GM12878 (cell line): ENCODE results near the gene SEPTIN1. TPM values are rescaled to one million over a fixed set of nuclear protein-coding genes. Genes with fewer than 3 reads are reported as not detected.

Experiments used
- CBFB ChIP-seq: IDR thresholded peaks from 2 replicates; pipeline ENCODE4 v1.6.1; 2016; ENCODE audit warnings: antibody characterized with exemption, low read depth
- CREM ChIP-seq: IDR thresholded peaks from 2 replicates; pipeline ENCODE4 v1.6.1; 2014; ENCODE audit warnings: antibody characterized with exemption, low read depth
- E4F1 ChIP-seq: fragments of 450-650 bp; IDR thresholded peaks from 2 replicates; pipeline ENCODE4 v1.6.1; 2018; ENCODE audit warnings: borderline replicate concordance, mild to moderate bottlenecking; ENCODE audit not compliant: partially characterized antibody
- EGR1 ChIP-seq, 2 experiments: IDR thresholded peaks; 1 replicate in 1 of 2; 2 replicates in 1 of 2; pipeline ENCODE4 v1.6.1; 2011 to 2012; ENCODE audit warnings: low read depth in 2 of 2, low read length in 2 of 2, borderline replicate concordance in 1 of 2, mild to moderate bottlenecking in 1 of 2, moderate library complexity in 1 of 2
- GATAD2B ChIP-seq: fragments of 450-650 bp; conservative IDR thresholded peaks from 2 replicates; pipeline ENCODE4 v1.6.1; 2017; ENCODE audit warnings: low read depth, mild to moderate bottlenecking, moderate library complexity
- HCFC1 ChIP-seq: fragments of 150-350 bp; IDR thresholded peaks from 2 replicates; pipeline ENCODE4 v1.6.1; 2014; ENCODE audit warnings: low read length
- HDAC6 ChIP-seq: fragments of 200-600 bp; sonication (generic); IDR thresholded peaks from one replicate; pipeline ENCODE4 v1.8.0; 2017; ENCODE audit warnings: antibody characterized with exemption; ENCODE audit not compliant: unreplicated experiment
- JUND ChIP-seq: IDR thresholded peaks from 2 replicates; pipeline ENCODE4 v1.6.1; 2012; ENCODE audit warnings: low read depth, mild to moderate bottlenecking, low read length, improper control_type of control experiment, moderate library complexity
- MAX ChIP-seq: IDR thresholded peaks from 2 replicates; pipeline ENCODE4 v1.6.1; 2012; ENCODE audit warnings: low read depth, low read length, improper control_type of control experiment
- MXI1 ChIP-seq: fragments of 150-350 bp; IDR thresholded peaks from 2 replicates; pipeline ENCODE4 v1.6.1; 2011; ENCODE audit warnings: low read depth, mild to moderate bottlenecking, inconsistent platforms, low read length, improper control_type of control experiment
- NFIC ChIP-seq: IDR thresholded peaks from 2 replicates; pipeline ENCODE4 v1.6.1; 2012; ENCODE audit warnings: low read depth, mild to moderate bottlenecking, inconsistent platforms, low read length, moderate library complexity
- NR2F1 ChIP-seq: fragments of 450-650 bp; conservative IDR thresholded peaks from 2 replicates; pipeline ENCODE4 v1.6.1; 2017; ENCODE audit warnings: mild to moderate bottlenecking
- RCOR1 ChIP-seq: conservative IDR thresholded peaks from 2 replicates; pipeline ENCODE4 v1.6.1; 2012; ENCODE audit warnings: low read depth, low read length, improper control_type of control experiment
- SIX5 ChIP-seq: IDR thresholded peaks from 2 replicates; pipeline ENCODE4 v1.6.1; 2011; ENCODE audit warnings: mild to moderate bottlenecking, low read depth, low read length, moderate library complexity; ENCODE audit not compliant: severe bottlenecking
- SMC3 ChIP-seq: IDR thresholded peaks from 2 replicates; pipeline ENCODE4 v1.6.1; 2011; ENCODE audit warnings: low read length, improper control_type of control experiment, borderline replicate concordance
- SREBF2 ChIP-seq: IDR thresholded peaks from 2 replicates; pipeline ENCODE4 v1.6.1; 2012; ENCODE audit warnings: mild to moderate bottlenecking, low read length
- ZNF207 ChIP-seq: fragments of 450-650 bp; IDR thresholded peaks from 2 replicates; pipeline ENCODE4 v1.6.1; 2014; ENCODE audit warnings: antibody characterized with exemption, mild to moderate bottlenecking, borderline replicate concordance
- polyA plus RNA-seq, 11 experiments: library from polyadenylated mRNA; depleted of rRNA in 4 of 11; unstranded in 6 of 11; stranded (reverse) in 5 of 11; fragments of >200 nt; fragmentation: Nextera tagmentation in 4 of 11; fragmentation: Illumina TruSeq in 1 of 11; extraction: Ambion mirVana in 4 of 11; extraction: Trizol in 1 of 11; gene quantifications; 1 replicate in 1 of 11; 2 replicates in 10 of 11; pipeline versions ENCODE4 v1.2.1 to v1.2.3, GENCODE V29; 2011 to 2016; ENCODE audit warnings: inconsistent platforms in 2 of 11, missing spikeins in 2 of 11, low read depth in 1 of 11
- total RNA-seq, 4 experiments: library from RNA; depleted of rRNA in 3 of 4; stranded (reverse); fragments of >200 nt in 3 of 4; fragmentation: Illumina TruSeq in 1 of 4; extraction: Trizol in 1 of 4; gene quantifications; 2 replicates each; pipeline versions ENCODE4 v1.2.1 to v1.2.3, GENCODE V29; 2013 to 2021
- TF ChIP-seq, protein P1 (sequence below): IDR thresholded peaks from 2 replicates; pipeline ENCODE4 v1.6.1; 2011; ENCODE audit warnings: mild to moderate bottlenecking, low read depth, low read length, moderate library complexity; ENCODE audit not compliant: insufficient replicate concordance
- TF ChIP-seq, protein P2 (sequence below): fragments of 450-650 bp; formaldehyde crosslinking; IDR thresholded peaks from 2 replicates; pipeline ENCODE4 v1.4.0; 2020; ENCODE audit warnings: mild to moderate bottlenecking, moderate library complexity
- TF ChIP-seq, protein P3 (sequence below): fragments of 450-650 bp; IDR thresholded peaks from 2 replicates; pipeline ENCODE4 v1.6.1; 2016; ENCODE audit warnings: mild to moderate bottlenecking

Gene SEPTIN1
- total and polyA plus RNA-seq, 10 of the 15 experiments (the other 5 are each of a cell fraction or from before 2014, with no cell fraction given): 2.8 to 153 (median 94.1) TPM

DNA sequence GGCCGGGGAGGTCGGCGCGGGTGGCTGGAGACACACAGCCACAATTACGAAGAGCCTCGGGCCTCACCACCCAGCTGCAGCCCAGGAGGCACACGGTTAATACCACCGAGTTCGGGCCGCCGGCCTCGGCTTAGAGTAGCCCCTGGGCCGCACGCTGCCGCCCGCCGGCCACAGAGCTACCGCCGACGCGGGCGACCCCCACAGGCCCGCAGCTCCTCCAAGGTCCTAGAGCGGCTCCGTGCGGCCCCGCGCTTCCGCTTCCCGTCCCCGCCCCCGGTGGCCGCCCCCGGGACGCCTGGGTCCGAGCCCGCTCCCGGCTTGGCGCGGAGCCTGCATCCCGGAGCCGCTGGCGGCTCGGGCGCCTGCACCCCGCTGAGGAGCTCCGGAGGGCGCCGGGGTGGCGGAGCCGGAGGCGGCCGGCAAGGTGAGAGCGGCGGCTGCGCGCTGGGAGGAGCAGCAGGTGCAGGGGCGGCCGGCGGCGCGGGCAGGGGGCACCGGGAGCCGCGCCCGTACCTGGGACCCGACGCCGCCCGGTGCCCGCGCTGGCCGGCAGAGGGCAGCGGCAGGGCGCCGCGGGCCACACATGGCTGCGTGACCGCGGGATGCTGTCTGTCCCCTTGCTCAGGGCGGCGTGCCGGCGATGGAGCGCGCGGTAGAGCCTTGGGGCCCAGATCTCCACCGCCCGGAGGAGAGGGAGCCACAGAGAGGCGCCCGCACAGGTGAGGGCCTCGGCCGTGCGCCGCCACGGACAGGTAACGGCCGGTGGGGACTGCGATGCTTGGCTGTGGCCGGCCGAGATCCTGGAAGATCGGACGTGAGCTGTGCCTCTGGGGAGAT lies 13.0 kb upstream of the SEPTIN1 start, which contains the start of gene ZNF48 (continued):
- TF ChIP-seq RCOR1 (no peak), MAX (peak; percentile 47), NFIC (no peak), MXI1 (peak; percentile 62; the same call in 1 of the 2 replicates), E4F1 (no peak), JUND (no peak), SIX5 (no peak), EGR1 (IDR thresholded peaks at IDR 0.05; ENCODE audit: borderline replicate concordance in 1 of 2, low read depth in 2 of 2, low read length in 2 of 2) (peak in 1 of 2 experiments; percentile 95; a peak in 2 of 3 replicates), HCFC1 (peak; percentile 67), CBFB (no peak), GATAD2B (peak; percentile 98), HDAC6 (peak; percentile 51), NR2F1 (peak; percentile 73; the same call in 1 of the 2 replicates), SREBF2 (no peak), SMC3 (no peak; the same call in 1 of the 2 replicates), ZNF207 (peak; percentile 46; the same call in 1 of the 2 replicates), CREM (peak; percentile 35; the same call in 1 of the 2 replicates)
- TF ChIP-seq, protein P1, sequence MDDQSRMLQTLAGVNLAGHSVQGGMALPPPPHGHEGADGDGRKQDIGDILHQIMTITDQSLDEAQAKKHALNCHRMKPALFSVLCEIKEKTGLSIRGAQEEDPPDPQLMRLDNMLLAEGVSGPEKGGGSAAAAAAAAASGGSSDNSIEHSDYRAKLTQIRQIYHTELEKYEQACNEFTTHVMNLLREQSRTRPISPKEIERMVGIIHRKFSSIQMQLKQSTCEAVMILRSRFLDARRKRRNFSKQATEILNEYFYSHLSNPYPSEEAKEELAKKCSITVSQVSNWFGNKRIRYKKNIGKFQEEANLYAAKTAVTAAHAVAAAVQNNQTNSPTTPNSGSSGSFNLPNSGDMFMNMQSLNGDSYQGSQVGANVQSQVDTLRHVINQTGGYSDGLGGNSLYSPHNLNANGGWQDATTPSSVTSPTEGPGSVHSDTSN: no peak
- TF ChIP-seq, protein P2, sequence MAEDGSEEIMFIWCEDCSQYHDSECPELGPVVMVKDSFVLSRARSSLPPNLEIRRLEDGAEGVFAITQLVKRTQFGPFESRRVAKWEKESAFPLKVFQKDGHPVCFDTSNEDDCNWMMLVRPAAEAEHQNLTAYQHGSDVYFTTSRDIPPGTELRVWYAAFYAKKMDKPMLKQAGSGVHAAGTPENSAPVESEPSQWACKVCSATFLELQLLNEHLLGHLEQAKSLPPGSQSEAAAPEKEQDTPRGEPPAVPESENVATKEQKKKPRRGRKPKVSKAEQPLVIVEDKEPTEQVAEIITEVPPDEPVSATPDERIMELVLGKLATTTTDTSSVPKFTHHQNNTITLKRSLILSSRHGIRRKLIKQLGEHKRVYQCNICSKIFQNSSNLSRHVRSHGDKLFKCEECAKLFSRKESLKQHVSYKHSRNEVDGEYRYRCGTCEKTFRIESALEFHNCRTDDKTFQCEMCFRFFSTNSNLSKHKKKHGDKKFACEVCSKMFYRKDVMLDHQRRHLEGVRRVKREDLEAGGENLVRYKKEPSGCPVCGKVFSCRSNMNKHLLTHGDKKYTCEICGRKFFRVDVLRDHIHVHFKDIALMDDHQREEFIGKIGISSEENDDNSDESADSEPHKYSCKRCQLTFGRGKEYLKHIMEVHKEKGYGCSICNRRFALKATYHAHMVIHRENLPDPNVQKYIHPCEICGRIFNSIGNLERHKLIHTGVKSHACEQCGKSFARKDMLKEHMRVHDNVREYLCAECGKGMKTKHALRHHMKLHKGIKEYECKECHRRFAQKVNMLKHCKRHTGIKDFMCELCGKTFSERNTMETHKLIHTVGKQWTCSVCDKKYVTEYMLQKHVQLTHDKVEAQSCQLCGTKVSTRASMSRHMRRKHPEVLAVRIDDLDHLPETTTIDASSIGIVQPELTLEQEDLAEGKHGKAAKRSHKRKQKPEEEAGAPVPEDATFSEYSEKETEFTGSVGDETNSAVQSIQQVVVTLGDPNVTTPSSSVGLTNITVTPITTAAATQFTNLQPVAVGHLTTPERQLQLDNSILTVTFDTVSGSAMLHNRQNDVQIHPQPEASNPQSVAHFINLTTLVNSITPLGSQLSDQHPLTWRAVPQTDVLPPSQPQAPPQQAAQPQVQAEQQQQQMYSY (CRISPR knock-in tag): no peak
- TF ChIP-seq, protein P3, sequence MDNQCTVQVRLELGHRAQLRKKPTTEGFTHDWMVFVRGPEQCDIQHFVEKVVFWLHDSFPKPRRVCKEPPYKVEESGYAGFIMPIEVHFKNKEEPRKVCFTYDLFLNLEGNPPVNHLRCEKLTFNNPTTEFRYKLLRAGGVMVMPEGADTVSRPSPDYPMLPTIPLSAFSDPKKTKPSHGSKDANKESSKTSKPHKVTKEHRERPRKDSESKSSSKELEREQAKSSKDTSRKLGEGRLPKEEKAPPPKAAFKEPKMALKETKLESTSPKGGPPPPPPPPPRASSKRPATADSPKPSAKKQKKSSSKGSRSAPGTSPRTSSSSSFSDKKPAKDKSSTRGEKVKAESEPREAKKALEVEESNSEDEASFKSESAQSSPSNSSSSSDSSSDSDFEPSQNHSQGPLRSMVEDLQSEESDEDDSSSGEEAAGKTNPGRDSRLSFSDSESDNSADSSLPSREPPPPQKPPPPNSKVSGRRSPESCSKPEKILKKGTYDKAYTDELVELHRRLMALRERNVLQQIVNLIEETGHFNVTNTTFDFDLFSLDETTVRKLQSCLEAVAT: no peak
